H9 (cell line): ENCODE results near the gene HS3ST6. TPM values are rescaled to one million over a fixed set of nuclear protein-coding genes. Genes with fewer than 3 reads are reported as not detected.

Experiments used
- DNase-seq: peaks from one replicate; pipeline ENCODE4 v3.0.0-alpha.2; 2017
- H2AFZ ChIP-seq: one replicate; pipeline ENCODE4 v1.6.1; 2013; ENCODE audit warnings: mild to moderate bottlenecking, low read length, control low read depth, moderate library complexity
- H2AK5ac ChIP-seq: 2 replicates; pipeline ENCODE4 v1.6.1; 2013; ENCODE audit warnings: low read length, control low read depth, mixed read lengths; ENCODE audit not compliant: insufficient read length
- H2BK120ac ChIP-seq: one replicate; pipeline ENCODE4 v1.6.1; 2013; ENCODE audit warnings: low read depth, mild to moderate bottlenecking, low read length, control low read depth, inconsistent platforms; ENCODE audit not compliant: poor library complexity, severe bottlenecking
- H2BK12ac ChIP-seq: 2 replicates; pipeline ENCODE4 v1.6.1; 2013; ENCODE audit warnings: low read length, control low read depth, mixed read lengths, low read depth; ENCODE audit not compliant: insufficient read length
- H2BK15ac ChIP-seq: 2 replicates; pipeline ENCODE4 v1.6.1; 2013; ENCODE audit warnings: low read depth, low read length, control low read depth
- H2BK20ac ChIP-seq: one replicate; pipeline ENCODE4 v1.6.1; 2013; ENCODE audit warnings: low read depth, mild to moderate bottlenecking, low read length, control low read depth, inconsistent platforms; ENCODE audit not compliant: poor library complexity, severe bottlenecking
- H2BK5ac ChIP-seq: 2 replicates; pipeline ENCODE4 v1.6.1; 2013; ENCODE audit warnings: low read length, control low read depth, mixed read lengths; ENCODE audit not compliant: insufficient read length
- H3K14ac ChIP-seq: 2 replicates; pipeline ENCODE4 v1.6.1; 2013; ENCODE audit warnings: low read length, control low read depth; ENCODE audit not compliant: insufficient read depth
- H3K18ac ChIP-seq: 2 replicates; pipeline ENCODE4 v1.6.1; 2013; ENCODE audit warnings: low read depth, mild to moderate bottlenecking, mixed read lengths, low read length, control low read depth; ENCODE audit not compliant: insufficient read length
- H3K23ac ChIP-seq: 2 replicates; pipeline ENCODE4 v1.6.1; 2013; ENCODE audit warnings: low read length, control low read depth, mixed read lengths, low read depth; ENCODE audit not compliant: insufficient read length
- H3K23me2 ChIP-seq: 2 replicates; pipeline ENCODE4 v1.6.1; 2013; ENCODE audit warnings: low read depth, mild to moderate bottlenecking, mixed read lengths, low read length, control low read depth; ENCODE audit not compliant: insufficient read length, poor library complexity, severe bottlenecking
- H3K27ac ChIP-seq: 2 replicates; pipeline ENCODE4 v1.5.1; 2013; ENCODE audit warnings: low read length, control low read depth, mixed read lengths, low read depth; ENCODE audit not compliant: insufficient read length
- H3K27me3 ChIP-seq: 2 replicates; pipeline ENCODE4 v1.6.1; 2013; ENCODE audit warnings: low read length, control low read depth, inconsistent platforms; ENCODE audit not compliant: insufficient read depth
- H3K4ac ChIP-seq: 2 replicates; pipeline ENCODE4 v1.6.1; 2013; ENCODE audit warnings: low read depth, mild to moderate bottlenecking, control low read depth, inconsistent platforms, low read length, moderate library complexity
- H3K4me1 ChIP-seq: 2 replicates; pipeline ENCODE4 v1.6.1; 2013; ENCODE audit warnings: low read length, control low read depth, inconsistent platforms; ENCODE audit not compliant: insufficient read depth
- H3K4me2 ChIP-seq: 2 replicates; pipeline ENCODE4 v1.6.1; 2013; ENCODE audit warnings: low read length, control low read depth, mixed read lengths; ENCODE audit not compliant: insufficient read length, insufficient read depth
- H3K56ac ChIP-seq: 2 replicates; pipeline ENCODE4 v1.6.1; 2013; ENCODE audit warnings: low read depth, mild to moderate bottlenecking, mixed read lengths, low read length, control low read depth; ENCODE audit not compliant: insufficient read length
- H3K79me1 ChIP-seq: 2 replicates; pipeline ENCODE4 v1.6.1; 2013; ENCODE audit warnings: low read depth, mild to moderate bottlenecking, moderate library complexity, low read length, control low read depth, inconsistent platforms; ENCODE audit not compliant: insufficient read depth, poor library complexity, severe bottlenecking
- H3K79me2 ChIP-seq: 2 replicates; pipeline ENCODE4 v1.6.1; 2013; ENCODE audit warnings: low read length, control low read depth, inconsistent platforms; ENCODE audit not compliant: insufficient read depth
- H3K9ac ChIP-seq: 2 replicates; pipeline ENCODE4 v1.6.1; 2013; ENCODE audit warnings: low read length, control low read depth, mixed read lengths; ENCODE audit not compliant: insufficient read length; ENCODE audit errors: extremely low read depth
- H3K9me3 ChIP-seq: one replicate; pipeline ENCODE4 v1.6.1; 2013; ENCODE audit warnings: low read depth, low read length, inconsistent platforms; ENCODE audit not compliant: control insufficient read depth
- H3T11ph ChIP-seq: one replicate; pipeline ENCODE4 v1.6.1; 2013; ENCODE audit warnings: mild to moderate bottlenecking, low read length, control low read depth, inconsistent platforms
- H4K20me1 ChIP-seq: one replicate; pipeline ENCODE4 v1.6.1; 2013; ENCODE audit not compliant: control insufficient read depth, insufficient read length, insufficient read depth
- H4K5ac ChIP-seq: 2 replicates; pipeline ENCODE4 v1.6.1; 2013; ENCODE audit warnings: low read depth, mild to moderate bottlenecking, mixed read lengths, low read length, control low read depth; ENCODE audit not compliant: insufficient read length
- H4K8ac ChIP-seq: replicated peaks from 2 replicates; pipeline ENCODE4 v1.6.1; 2013; ENCODE audit warnings: low read length, control low read depth, mixed read lengths, low read depth; ENCODE audit not compliant: insufficient read length
- H4K91ac ChIP-seq: 2 replicates; pipeline ENCODE4 v1.6.1; 2013; ENCODE audit warnings: low read depth, mild to moderate bottlenecking, moderate library complexity, mixed read lengths, low read length, control low read depth; ENCODE audit not compliant: insufficient read length
- H3K27ac Mint-ChIP-seq, 3 experiments: 2 replicates in 2 of 3; 3 replicates in 1 of 3; pipeline ENCODE4 v1.8.0; 2020 to 2021; ENCODE audit warnings: mixed read lengths in 3 of 3, mild to moderate bottlenecking in 1 of 3, moderate library complexity in 1 of 3
- H3K27me3 Mint-ChIP-seq: 2 replicates; pipeline ENCODE4 v1.8.0; 2021; ENCODE audit warnings: low read depth, mild to moderate bottlenecking, moderate library complexity, mixed read lengths
- H3K36me3 Mint-ChIP-seq, 3 experiments: 2 replicates in 2 of 3; 3 replicates in 1 of 3; pipeline ENCODE4 v1.8.0; 2020 to 2021; ENCODE audit warnings: low read depth in 3 of 3, mixed read lengths in 3 of 3; ENCODE audit not compliant: insufficient read depth in 1 of 3
- H3K4me1 Mint-ChIP-seq, 2 experiments: 2 replicates each; pipeline ENCODE4 v1.8.0; 2020; ENCODE audit warnings: mixed read lengths in 2 of 2
- H3K4me3 Mint-ChIP-seq, 2 experiments: 2 replicates in 1 of 2; 3 replicates in 1 of 2; pipeline ENCODE4 v1.8.0; 2020 to 2021; ENCODE audit warnings: mild to moderate bottlenecking in 2 of 2, mixed read lengths in 2 of 2, moderate library complexity in 1 of 2
- H3K9me3 Mint-ChIP-seq, 2 experiments: 2 replicates in 1 of 2; 3 replicates in 1 of 2; pipeline ENCODE4 v1.8.0; 2020; ENCODE audit warnings: mild to moderate bottlenecking in 2 of 2, mixed read lengths in 2 of 2, moderate library complexity in 1 of 2
- WGBS: extraction: QIAGEN DNeasy Blood & Tissue Kit; methylation state at CpG from one replicate; pipeline ENCODE4 v1.1.7; 2013; ENCODE audit warnings: missing lambda C conversion rate, low lambda C conversion rate, mixed read lengths; ENCODE audit not compliant: insufficient read length; ENCODE audit errors: extremely low coverage; 5-methylcytosine and 5-hydroxymethylcytosine counted together
- total RNA-seq: library from RNA; stranded (reverse); gene quantifications from 2 replicates; pipeline ENCODE4 v1.2.1, GENCODE V29; 2021
- TF ChIP-seq, protein P1 (sequence below): fragments of 200-600 bp; sonication (generic); conservative IDR thresholded peaks from 3 replicates; pipeline ENCODE4 v1.8.0; 2021; ENCODE audit warnings: antibody characterized with exemption, mild to moderate bottlenecking

Gene HS3ST6
- total RNA-seq, 1 experiment from 2014 or later, result not detected

DNA sequence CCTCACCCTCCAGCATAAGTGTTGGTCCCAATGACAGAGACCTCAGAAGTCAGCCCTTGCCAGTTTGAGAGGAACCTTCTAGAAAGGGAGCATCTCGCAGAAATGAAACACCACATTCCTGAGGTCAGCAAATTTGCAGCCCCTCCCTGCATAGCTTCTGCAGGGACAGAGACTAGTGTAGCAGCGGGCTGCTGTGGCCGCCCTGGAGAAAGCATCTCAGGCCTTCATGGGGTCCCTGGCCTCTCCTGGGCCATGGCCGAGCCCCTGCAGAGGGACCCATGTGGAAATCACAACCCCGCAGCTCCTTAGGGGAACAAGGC lies 11.4 kb downstream of the HS3ST6 start:
- H3K27me3 ChIP-seq, result no peaks in the 10 kb centered on the region
- H3K23ac ChIP-seq, result no peak overlapping the region
- no peaks in the 10 kb centered on the region for H3K9me3 ChIP-seq
- H3T11ph ChIP-seq, result no peak overlapping the region
- peaks cover 0 to 21% of the 10 kb centered on the region in 2 experiments; a peak in 2 of 4 replicates for H3K4me1 Mint-ChIP-seq
- no CpG with 5 or more reads among the region's 5 CpGs for WGBS
- TF ChIP-seq, protein P1, sequence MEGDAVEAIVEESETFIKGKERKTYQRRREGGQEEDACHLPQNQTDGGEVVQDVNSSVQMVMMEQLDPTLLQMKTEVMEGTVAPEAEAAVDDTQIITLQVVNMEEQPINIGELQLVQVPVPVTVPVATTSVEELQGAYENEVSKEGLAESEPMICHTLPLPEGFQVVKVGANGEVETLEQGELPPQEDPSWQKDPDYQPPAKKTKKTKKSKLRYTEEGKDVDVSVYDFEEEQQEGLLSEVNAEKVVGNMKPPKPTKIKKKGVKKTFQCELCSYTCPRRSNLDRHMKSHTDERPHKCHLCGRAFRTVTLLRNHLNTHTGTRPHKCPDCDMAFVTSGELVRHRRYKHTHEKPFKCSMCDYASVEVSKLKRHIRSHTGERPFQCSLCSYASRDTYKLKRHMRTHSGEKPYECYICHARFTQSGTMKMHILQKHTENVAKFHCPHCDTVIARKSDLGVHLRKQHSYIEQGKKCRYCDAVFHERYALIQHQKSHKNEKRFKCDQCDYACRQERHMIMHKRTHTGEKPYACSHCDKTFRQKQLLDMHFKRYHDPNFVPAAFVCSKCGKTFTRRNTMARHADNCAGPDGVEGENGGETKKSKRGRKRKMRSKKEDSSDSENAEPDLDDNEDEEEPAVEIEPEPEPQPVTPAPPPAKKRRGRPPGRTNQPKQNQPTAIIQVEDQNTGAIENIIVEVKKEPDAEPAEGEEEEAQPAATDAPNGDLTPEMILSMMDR, result no peak
- no peak overlapping the region for H2AFZ ChIP-seq
- H2BK20ac ChIP-seq, result no peak overlapping the region
- H2BK12ac ChIP-seq, result no peak overlapping the region
- no peak overlapping the region; a peak in 1 of 5 replicates for H3K4me3 Mint-ChIP-seq
- no peak overlapping the region for H2BK120ac ChIP-seq
- H3K27me3 Mint-ChIP-seq, result peaks cover 26% of the 10 kb centered on the region
- H3K27ac Mint-ChIP-seq, result no peak overlapping the region
- no peak overlapping the region for H2BK15ac ChIP-seq
- no peak overlapping the region for H4K91ac ChIP-seq
- H3K9me3 Mint-ChIP-seq, result no peaks in the 10 kb centered on the region; a peak in 1 of 5 replicates
- DNase-seq, result no peak
- H4K8ac ChIP-seq, result no peak overlapping the region
- H3K9ac ChIP-seq, result no peak overlapping the region
- H3K18ac ChIP-seq, result no peak overlapping the region
- H3K4ac ChIP-seq, result no peak overlapping the region
- H2BK5ac ChIP-seq, result no peak overlapping the region
- no peak overlapping the region for H2AK5ac ChIP-seq
- no peak overlapping the region for H3K14ac ChIP-seq
- no peak overlapping the region for H3K56ac ChIP-seq
- no peak overlapping the region for H4K5ac ChIP-seq
- no peaks in the 10 kb centered on the region for H3K79me1 ChIP-seq
- H3K23me2 ChIP-seq, result no peaks in the 10 kb centered on the region
- H3K36me3 Mint-ChIP-seq, result no peaks in the 10 kb centered on the region; a peak in 1 of 7 replicates
- H3K4me1 ChIP-seq, result no peaks in the 10 kb centered on the region; the same call in 1 of the 2 replicates
- no peak overlapping the region for H3K27ac ChIP-seq
- H3K4me2 ChIP-seq, result no peak overlapping the region
- no peaks in the 10 kb centered on the region for H4K20me1 ChIP-seq
- no peaks in the 10 kb centered on the region for H3K79me2 ChIP-seq
